GM12865 (cell line): ENCODE measurements around the gene SHISA7.
A peak's percentile ranks its signal among the peaks of the same experiment; 100 is the strongest.
"Not testable (repeated sequence)": the region's sequence is repeated elsewhere in the genome, so short reads cannot be mapped to it uniquely, and the experiment has no call there.

Experiments used
- DNase-seq: peaks from one replicate; pipeline ENCODE4 v3.0.0; 2010; ENCODE audit warnings: low read depth
- H3K4me3 ChIP-seq: 2 replicates; pipeline ENCODE4 v1.5.1; 2011; ENCODE audit warnings: mild to moderate bottlenecking, low read depth, low read length, control low read depth
- TF ChIP-seq, protein P1 (sequence below): IDR thresholded peaks from 2 replicates; pipeline ENCODE4 v1.5.1; 2011; ENCODE audit warnings: low read length, control low read depth, low read depth, inconsistent platforms; ENCODE audit not compliant: insufficient read depth; ENCODE audit errors: missing control alignments

The SHISA7 gene

GRCh38 chr19:55408533-55408872, 34.6 kb downstream of the SHISA7 start:
- TF ChIP-seq, protein P1, sequence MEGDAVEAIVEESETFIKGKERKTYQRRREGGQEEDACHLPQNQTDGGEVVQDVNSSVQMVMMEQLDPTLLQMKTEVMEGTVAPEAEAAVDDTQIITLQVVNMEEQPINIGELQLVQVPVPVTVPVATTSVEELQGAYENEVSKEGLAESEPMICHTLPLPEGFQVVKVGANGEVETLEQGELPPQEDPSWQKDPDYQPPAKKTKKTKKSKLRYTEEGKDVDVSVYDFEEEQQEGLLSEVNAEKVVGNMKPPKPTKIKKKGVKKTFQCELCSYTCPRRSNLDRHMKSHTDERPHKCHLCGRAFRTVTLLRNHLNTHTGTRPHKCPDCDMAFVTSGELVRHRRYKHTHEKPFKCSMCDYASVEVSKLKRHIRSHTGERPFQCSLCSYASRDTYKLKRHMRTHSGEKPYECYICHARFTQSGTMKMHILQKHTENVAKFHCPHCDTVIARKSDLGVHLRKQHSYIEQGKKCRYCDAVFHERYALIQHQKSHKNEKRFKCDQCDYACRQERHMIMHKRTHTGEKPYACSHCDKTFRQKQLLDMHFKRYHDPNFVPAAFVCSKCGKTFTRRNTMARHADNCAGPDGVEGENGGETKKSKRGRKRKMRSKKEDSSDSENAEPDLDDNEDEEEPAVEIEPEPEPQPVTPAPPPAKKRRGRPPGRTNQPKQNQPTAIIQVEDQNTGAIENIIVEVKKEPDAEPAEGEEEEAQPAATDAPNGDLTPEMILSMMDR: no peak
- DNase-seq: no peak
- peak overlapping the region; percentile 64 for H3K4me3 ChIP-seq

DNA sequence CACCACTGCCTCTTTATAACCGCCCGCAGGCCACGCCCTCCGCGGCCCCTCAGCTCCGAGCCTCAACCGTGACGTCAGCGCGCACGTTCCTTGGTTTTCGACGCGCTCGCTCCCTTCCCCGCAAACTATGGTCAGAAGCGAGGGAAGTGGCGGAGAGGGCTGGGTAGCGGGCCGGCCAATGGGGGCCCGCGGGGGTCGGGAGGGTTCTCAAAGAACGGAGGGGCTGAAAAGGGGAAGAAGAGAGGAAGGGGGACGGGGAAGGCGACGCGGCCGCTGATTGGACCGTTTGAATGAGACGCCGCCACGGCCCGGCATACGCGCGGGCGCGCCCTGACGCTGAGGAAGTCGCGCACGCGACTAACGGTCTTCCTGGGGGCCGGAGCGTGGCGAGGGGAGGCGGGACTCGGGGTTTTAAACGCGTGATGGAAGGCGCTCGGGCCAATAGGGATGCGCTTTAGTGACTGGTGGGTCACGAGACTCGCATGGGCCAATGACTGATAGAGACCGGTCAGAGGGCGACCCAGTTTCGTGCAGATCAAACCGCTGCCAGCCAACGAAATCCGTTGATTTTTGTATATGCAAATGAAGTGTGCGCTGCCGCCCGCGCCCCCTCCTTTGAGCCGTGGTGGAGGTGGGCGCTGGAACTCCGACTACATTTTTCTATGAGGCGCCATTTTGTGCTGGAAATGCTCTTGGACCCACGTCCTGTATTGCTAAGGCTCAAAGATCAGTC, 35.1 kb downstream of the SHISA7 start:
- DNase-seq: peak; percentile 100
- H3K4me3 ChIP-seq: peak overlapping the region; percentile 85

DNA sequence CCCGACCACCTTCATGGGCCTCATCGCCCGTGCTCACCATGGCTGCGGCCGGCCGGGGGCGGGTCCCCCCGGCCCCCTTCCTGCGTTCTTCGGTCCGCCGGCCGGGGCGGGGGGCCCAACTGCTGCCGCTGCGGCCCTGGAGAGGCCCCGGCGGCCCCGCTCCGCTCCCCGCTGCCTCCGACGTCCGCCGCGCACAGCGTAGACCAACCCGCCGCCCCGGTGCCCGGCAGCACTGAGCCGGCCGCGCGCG, 35.6 kb downstream of the SHISA7 start, which contains the start of gene UBE2S:
Gene UBE2S, minus strand, starts transcription at position 239 of the 250 bp plus-strand sequence. Its CDS starts 199 bp downstream, at position 40.
- peak within 1 kb of the TSS; percentile 85 for H3K4me3 ChIP-seq
- DNase-seq: not testable (repeated sequence)

More for the DNA sequence above, 35.1 kb downstream of the SHISA7 start:
- TF ChIP-seq, protein P1: no peak

- TF ChIP-seq, protein P1: no peak
- peak; percentile 53 for DNase-seq
- H3K4me3 ChIP-seq: peak overlapping the region; percentile 85
Measured at GRCh38 chr19:55406826-55407549, 36.1 kb downstream of the SHISA7 start.

- TF ChIP-seq, protein P1: no peak
- peak overlapping the region; percentile 85 for H3K4me3 ChIP-seq
- DNase-seq: peak; percentile 16
Measured at GRCh38 chr19:55406091-55406825, 36.8 kb downstream of the SHISA7 start.

- TF ChIP-seq, protein P1: no peak
- peak overlapping the region; percentile 85 for H3K4me3 ChIP-seq
- DNase-seq: no peak
Measured at GRCh38 chr19:55405638-55406037, 37.5 kb downstream of the SHISA7 start.

DNA sequence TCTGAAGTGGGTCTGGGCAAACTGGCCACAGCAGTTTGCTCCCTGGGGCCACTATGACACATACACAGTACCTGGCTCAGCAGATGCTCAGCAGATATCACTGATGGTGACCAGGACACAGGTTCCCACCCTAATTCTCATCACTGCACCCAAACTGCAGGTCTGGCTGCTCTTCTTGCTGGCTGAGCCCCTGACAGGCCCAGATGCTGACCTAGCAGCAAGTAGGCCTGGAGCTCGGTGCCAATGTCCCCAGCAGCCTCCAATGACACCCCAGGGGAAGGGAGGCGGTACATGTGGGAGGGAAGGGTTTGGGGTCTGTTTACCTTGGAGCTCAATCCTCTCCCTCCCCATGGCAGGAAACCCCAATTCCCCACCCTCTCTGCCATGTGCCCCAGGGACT, 40.6 kb downstream of the SHISA7 start:
- TF ChIP-seq, protein P1: no peak
- H3K4me3 ChIP-seq: no peak overlapping the region
- no peak for DNase-seq

GRCh38 chr19:55401390-55401789, 41.7 kb downstream of the SHISA7 start:
- H3K4me3 ChIP-seq, DNase-seq: not testable (repeated sequence)
